22Rv1 (cell line): ENCODE measurements around the gene PIP4K2B.

ENCODE experiments used
- ZFX ChIP-seq: fragments of 450-650 bp; IDR thresholded peaks from 2 replicates; pipeline ENCODE4 v1.6.1; 2017; ENCODE audit warnings: antibody characterized with exemption, borderline replicate concordance
- TF ChIP-seq, protein P1 (sequence below): fragments of 450-650 bp; IDR thresholded peaks from 2 replicates; pipeline ENCODE4 v1.5.1; 2017; ENCODE audit warnings: mild to moderate bottlenecking

- TF ChIP-seq, protein P1, sequence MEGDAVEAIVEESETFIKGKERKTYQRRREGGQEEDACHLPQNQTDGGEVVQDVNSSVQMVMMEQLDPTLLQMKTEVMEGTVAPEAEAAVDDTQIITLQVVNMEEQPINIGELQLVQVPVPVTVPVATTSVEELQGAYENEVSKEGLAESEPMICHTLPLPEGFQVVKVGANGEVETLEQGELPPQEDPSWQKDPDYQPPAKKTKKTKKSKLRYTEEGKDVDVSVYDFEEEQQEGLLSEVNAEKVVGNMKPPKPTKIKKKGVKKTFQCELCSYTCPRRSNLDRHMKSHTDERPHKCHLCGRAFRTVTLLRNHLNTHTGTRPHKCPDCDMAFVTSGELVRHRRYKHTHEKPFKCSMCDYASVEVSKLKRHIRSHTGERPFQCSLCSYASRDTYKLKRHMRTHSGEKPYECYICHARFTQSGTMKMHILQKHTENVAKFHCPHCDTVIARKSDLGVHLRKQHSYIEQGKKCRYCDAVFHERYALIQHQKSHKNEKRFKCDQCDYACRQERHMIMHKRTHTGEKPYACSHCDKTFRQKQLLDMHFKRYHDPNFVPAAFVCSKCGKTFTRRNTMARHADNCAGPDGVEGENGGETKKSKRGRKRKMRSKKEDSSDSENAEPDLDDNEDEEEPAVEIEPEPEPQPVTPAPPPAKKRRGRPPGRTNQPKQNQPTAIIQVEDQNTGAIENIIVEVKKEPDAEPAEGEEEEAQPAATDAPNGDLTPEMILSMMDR, result no peak
- no peak for TF ChIP-seq ZFX
These were observed 53.8 kb downstream of the PIP4K2B start for GRCh38 chr17:38745545-38745944.
